GM12878 (cell line): Measurements from ENCODE around the gene NLN. TPM values are rescaled to one million over a fixed set of nuclear protein-coding genes. Genes with fewer than 3 reads are reported as not detected.

Source experiments
- ATAC-seq: fragments of 200-7000 bp; cut with Tn5 transposase; 3 replicates; pipeline ENCODE4 v1.9.1; 2020; ENCODE audit warnings: mild to moderate bottlenecking, moderate library complexity
- BruUV-seq: library from RNA; stranded (reverse); fragments of 400-500 nt; replicated peaks from 2 replicates; lab custom pipeline; 2021; lab: Mats Ljungman, UMichigan
- CTCF ChIA-PET: fragments of 300-600 bp; sonication (Branson Sonifier 250); formaldehyde crosslinking; extraction: SDS; loops from one replicate; lab custom pipeline; 2021; ENCODE audit warnings: inconsistent platforms; lab: Yijun Ruan, JAX
- POLR2A ChIA-PET: fragments of 350-600 bp; formaldehyde crosslinking; extraction: SDS; loops from one replicate; lab custom pipeline; 2021; ENCODE audit warnings: inconsistent platforms; lab: Charles Lee
- RAD21 ChIA-PET: fragments of 300-600 bp; sonication (Branson Sonifier 250); formaldehyde crosslinking; loops from one replicate; lab custom pipeline; 2023; ENCODE audit warnings: antibody characterized with exemption; ENCODE audit not compliant: unreplicated experiment; lab: Charles Lee
- SMC1A ChIA-PET: fragments of 300-600 bp; sonication (Branson Sonifier 250); formaldehyde crosslinking; loops from one replicate; lab custom pipeline; 2023; ENCODE audit not compliant: unreplicated experiment, uncharacterized antibody; lab: Charles Lee
- DNase-seq: peaks from one replicate; pipeline ENCODE4 v3.0.0-alpha.2; 2011; ENCODE audit warnings: low read depth, low spot score
- FAIRE-seq: peaks from 3 replicates; lab custom pipeline; 2011; peaks lifted over from hg19 to GRCh38; lab: Jason Lieb, UNC
- H2AFZ ChIP-seq: 2 replicates; pipeline ENCODE4 v1.6.0; 2011; ENCODE audit warnings: low read depth, low read length, control low read depth; ENCODE audit not compliant: control insufficient read depth
- H3K27ac ChIP-seq: 2 replicates; pipeline ENCODE4 v1.5.1; 2011; ENCODE audit warnings: control low read depth; ENCODE audit not compliant: control insufficient read depth, insufficient read depth
- H3K27me3 ChIP-seq, 2 experiments: replicated peaks in 1 of 2; 2 replicates each; pipeline versions ENCODE4 v1.6.0 to v1.6.1; 2011; ENCODE audit warnings: low read length in 1 of 2; ENCODE audit not compliant: control insufficient read depth in 2 of 2, insufficient read depth in 2 of 2
- H3K36me3 ChIP-seq, 2 experiments: 2 replicates each; pipeline ENCODE4 v1.5.1; 2011; ENCODE audit warnings: low read length in 1 of 2; ENCODE audit not compliant: control insufficient read depth in 2 of 2, insufficient read depth in 2 of 2
- H3K4me1 ChIP-seq: 2 replicates; pipeline ENCODE4 v1.6.1; 2011; ENCODE audit warnings: mild to moderate bottlenecking, low read length, moderate library complexity, mixed read lengths; ENCODE audit not compliant: control insufficient read depth, insufficient read depth
- H3K4me2 ChIP-seq: 2 replicates; pipeline ENCODE4 v1.6.0; 2011; ENCODE audit warnings: control low read depth; ENCODE audit not compliant: control insufficient read depth, insufficient read depth
- H3K4me3 ChIP-seq: fragments of 200-600 bp; sonication (generic); 2 replicates; pipeline ENCODE4 v1.5.1; 2016
- H3K79me2 ChIP-seq: 2 replicates; pipeline ENCODE4 v1.6.0; 2011; ENCODE audit warnings: low read length; ENCODE audit not compliant: control insufficient read depth, insufficient read depth
- H3K9ac ChIP-seq: 2 replicates; pipeline ENCODE4 v1.8.0; 2011; ENCODE audit warnings: low read length, control low read depth, mixed read lengths; ENCODE audit not compliant: control insufficient read depth, insufficient read depth
- H3K9me3 ChIP-seq: replicated peaks from 3 replicates; pipeline ENCODE4 v1.5.1; 2011; ENCODE audit warnings: mild to moderate bottlenecking, low read length; ENCODE audit not compliant: control insufficient read depth, insufficient read depth
- H4K20me1 ChIP-seq: 2 replicates; pipeline ENCODE4 v1.6.0; 2011; ENCODE audit not compliant: control insufficient read depth, insufficient read depth
- ATF2 ChIP-seq: IDR thresholded peaks from 2 replicates; pipeline ENCODE4 v1.6.1; 2012; ENCODE audit warnings: low read length, inconsistent platforms
- BACH1 ChIP-seq: fragments of 450-650 bp; IDR thresholded peaks from 2 replicates; pipeline ENCODE4 v1.6.1; 2017; ENCODE audit warnings: mild to moderate bottlenecking, borderline replicate concordance
- CHD1 ChIP-seq: IDR thresholded peaks from 2 replicates; pipeline ENCODE4 v1.6.1; 2012; ENCODE audit warnings: low read depth, low read length, improper control_type of control experiment
- EGR1 ChIP-seq, 2 experiments: IDR thresholded peaks; 1 replicate in 1 of 2; 2 replicates in 1 of 2; pipeline ENCODE4 v1.6.1; 2011 to 2012; ENCODE audit warnings: low read depth in 2 of 2, low read length in 2 of 2, borderline replicate concordance in 1 of 2, mild to moderate bottlenecking in 1 of 2, moderate library complexity in 1 of 2
- HCFC1 ChIP-seq: fragments of 150-350 bp; IDR thresholded peaks from 2 replicates; pipeline ENCODE4 v1.6.1; 2014; ENCODE audit warnings: low read length
- MYB ChIP-seq: fragments of 150-350 bp; IDR thresholded peaks from 2 replicates; pipeline ENCODE4 v1.6.1; 2014; ENCODE audit warnings: mild to moderate bottlenecking, low read depth, low read length, borderline replicate concordance
- NKRF ChIP-seq: fragments of 450-650 bp; conservative IDR thresholded peaks from 2 replicates; pipeline ENCODE4 v1.6.1; 2017; ENCODE audit warnings: mild to moderate bottlenecking, moderate library complexity
- NR2F1 ChIP-seq: fragments of 450-650 bp; conservative IDR thresholded peaks from 2 replicates; pipeline ENCODE4 v1.6.1; 2017; ENCODE audit warnings: mild to moderate bottlenecking
- POLR2A ChIP-seq: IDR thresholded peaks from 2 replicates; pipeline ENCODE4 v1.6.1; 2011; ENCODE audit warnings: low read depth, mild to moderate bottlenecking, low read length
- POLR2AphosphoS2 ChIP-seq: IDR thresholded peaks from 2 replicates; pipeline ENCODE4 v1.6.1; 2011; ENCODE audit warnings: low read depth, mild to moderate bottlenecking, low read length, improper control_type of control experiment, moderate library complexity
- RAD21 ChIP-seq: IDR thresholded peaks from 2 replicates; pipeline ENCODE4 v1.6.1; 2011; ENCODE audit warnings: mild to moderate bottlenecking, low read depth, low read length, moderate library complexity; ENCODE audit not compliant: insufficient read depth
- SMAD5 ChIP-seq: IDR thresholded peaks from 2 replicates; pipeline ENCODE4 v1.6.1; 2016; ENCODE audit warnings: antibody characterized with exemption, low read depth
- ZBTB11 ChIP-seq: fragments of 450-650 bp; formaldehyde crosslinking; IDR thresholded peaks from 2 replicates; pipeline ENCODE4 v1.5.0; 2022; ENCODE audit warnings: mild to moderate bottlenecking, missing genetic modification characterization
- ZNF384 ChIP-seq: IDR thresholded peaks from 2 replicates; pipeline ENCODE4 v1.6.1; 2012; ENCODE audit warnings: low read depth, mild to moderate bottlenecking, low read length, improper control_type of control experiment, borderline replicate concordance
- WGBS: methylation state at CpG from one replicate; pipeline ENCODE4 v1.1.6; 2016; ENCODE audit warnings: low lambda C conversion rate; ENCODE audit not compliant: insufficient replicate concordance, insufficient coverage; ENCODE audit errors: missing lambda C conversion rate; 5-methylcytosine and 5-hydroxymethylcytosine counted together
- in situ Hi-C: fragments of 300-500 bp; cut with MboI; formaldehyde crosslinking; loops from 9 replicates; pipeline ENCODE4 v1.14.3; 2018; ENCODE audit warnings: mixed read lengths
- intact Hi-C: fragments of 100-400 bp; cut with micrococcal nuclease; formaldehyde crosslinking; loops from one replicate; pipeline ENCODE4 v1.14.2; 2022; ENCODE audit not compliant: unreplicated experiment
- polyA plus RNA-seq, 11 experiments: library from polyadenylated mRNA; depleted of rRNA in 4 of 11; unstranded in 6 of 11; stranded (reverse) in 5 of 11; fragments of >200 nt; fragmentation: Nextera tagmentation in 4 of 11; fragmentation: Illumina TruSeq in 1 of 11; extraction: Ambion mirVana in 4 of 11; extraction: Trizol in 1 of 11; gene quantifications; 1 replicate in 1 of 11; 2 replicates in 10 of 11; pipeline versions ENCODE4 v1.2.1 to v1.2.3, GENCODE V29; 2011 to 2016; ENCODE audit warnings: inconsistent platforms in 2 of 11, missing spikeins in 2 of 11, low read depth in 1 of 11
- total RNA-seq, 4 experiments: library from RNA; depleted of rRNA in 3 of 4; stranded (reverse); fragments of >200 nt in 3 of 4; fragmentation: Illumina TruSeq in 1 of 4; extraction: Trizol in 1 of 4; gene quantifications; 2 replicates each; pipeline versions ENCODE4 v1.2.1 to v1.2.3, GENCODE V29; 2013 to 2021
- TF ChIP-seq, protein P1 (sequence below): IDR thresholded peaks from 2 replicates; pipeline ENCODE4 v1.6.1; 2012; ENCODE audit warnings: low read depth, low read length, improper control_type of control experiment

The NLN gene
- total and polyA plus RNA-seq, 10 of the 15 experiments (the other 5 are each of a cell fraction or from before 2014, with no cell fraction given): 6.8 to 56.9 (median 33.3) TPM

DNA sequence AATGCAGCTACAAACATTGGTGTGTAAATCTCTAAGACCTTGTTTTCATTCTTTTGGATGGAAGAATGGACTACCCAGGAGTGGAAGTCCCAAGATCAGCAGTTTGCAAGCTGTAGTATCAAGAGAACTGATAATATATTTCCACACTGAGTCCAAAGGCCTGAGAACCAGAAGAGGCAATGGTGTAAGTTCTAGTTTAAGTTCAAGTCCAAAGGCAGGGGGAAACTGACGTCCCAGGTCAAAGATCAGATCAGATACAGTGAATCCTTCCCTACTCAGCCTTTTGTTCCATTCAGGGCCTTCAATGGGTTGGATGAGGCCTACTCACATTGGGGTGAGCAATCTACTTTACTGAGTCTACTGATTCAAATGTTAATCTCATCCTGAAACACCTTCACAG, 124.1 kb downstream of the NLN start:
- Histone ChIP-seq H3K27me3 (no peaks in the 10 kb centered on the region), H3K9me3 (no peaks in the 10 kb centered on the region), H3K79me2 (no peaks in the 10 kb centered on the region), H3K4me3 (no peak overlapping the region), H3K4me1 (no peaks in the 10 kb centered on the region), H2AFZ (no peak overlapping the region), H3K27ac (no peak overlapping the region), H4K20me1 (no peaks in the 10 kb centered on the region), H3K36me3 (no peaks in the 10 kb centered on the region), H3K4me2 (no peak overlapping the region), H3K9ac (no peak overlapping the region)
- TF ChIP-seq MYB: no peak
- no peak for TF ChIP-seq ATF2
- TF ChIP-seq EGR1 (IDR thresholded peaks at IDR 0.05; ENCODE audit: borderline replicate concordance in 1 of 2, low read depth in 2 of 2, low read length in 2 of 2): no peak
- no peak for TF ChIP-seq BACH1
- no peak for TF ChIP-seq POLR2A
- no peak for TF ChIP-seq NKRF
- TF ChIP-seq SMAD5: no peak
- TF ChIP-seq ZBTB11: no peak
- TF ChIP-seq HCFC1: no peak
- TF ChIP-seq CHD1: no peak
- TF ChIP-seq NR2F1: no peak
- no peak for TF ChIP-seq POLR2AphosphoS2
- no peak for TF ChIP-seq ZNF384
- TF ChIP-seq, protein P1, sequence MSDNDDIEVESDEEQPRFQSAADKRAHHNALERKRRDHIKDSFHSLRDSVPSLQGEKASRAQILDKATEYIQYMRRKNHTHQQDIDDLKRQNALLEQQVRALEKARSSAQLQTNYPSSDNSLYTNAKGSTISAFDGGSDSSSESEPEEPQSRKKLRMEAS: no peak
- no peak for TF ChIP-seq RAD21
- ChIA-PET CTCF (no interaction called here), SMC1A (interaction anchor here (1.0 to 1.6 kb wide), 3 partner anchors 13 to 85 kb away, joined by 3 to 5 read pairs (median 3); no protein-coding TSS in a partner anchor), RAD21 (interaction anchor here (0.7 kb wide), 1 partner anchor 325 kb away, joined by 3 read pairs; no protein-coding TSS in a partner anchor), POLR2A (interaction anchor here (1.2 kb wide), 1 partner anchor 297 kb away, joined by 4 read pairs; no protein-coding TSS in a partner anchor)
- in situ Hi-C loops: no loop called here
- DNase-seq (no peak), FAIRE-seq (no peak), ATAC-seq (no peak)
- no TSS peak for BruUV-seq
- WGBS: 100% methylated on average over 1 of the region's 1 CpG
- intact Hi-C loops: no loop called here
